Gastrocnemius medialis (tissue), 4 donors: Measurements from ENCODE around the gene EPS8L1. TPM values are rescaled to one million over a fixed set of nuclear protein-coding genes. Genes with fewer than 3 reads are reported as not detected.
A peak's percentile ranks its signal among the peaks of the same experiment; 100 is the strongest.

Experiments
- ATAC-seq, 2 donors: fragments of 150-250 bp; one replicate each; pipeline ENCODE4 v1.9.1; 2016
- DNase-seq, 2 donors: peaks; one replicate each; pipeline ENCODE4 v3.0.0-alpha.2; 2019
- H3K27ac ChIP-seq, 4 donors: fragments of 200-600 bp; sonication (generic); 1 replicate in 1 of 4; 2 replicates in 3 of 4; pipeline ENCODE4 v1.5.1; 2016 to 2018; ENCODE audit warnings: mild to moderate bottlenecking in 2 of 4, moderate library complexity in 1 of 4
- H3K27me3 ChIP-seq, 3 donors: fragments of 200-600 bp; sonication (generic) in 2 of 3; 1 replicate in 1 of 3; 2 replicates in 2 of 3; pipeline versions ENCODE4 v1.5.1 to v1.6.0; 2016 to 2019; ENCODE audit warnings: mild to moderate bottlenecking in 1 of 3, moderate library complexity in 1 of 3
- H3K36me3 ChIP-seq, 2 donors: fragments of 200-600 bp; sonication (generic) in 1 of 2; one replicate each; pipeline ENCODE4 v1.5.1; 2017 to 2018
- H3K4me1 ChIP-seq, 2 donors: fragments of 200-600 bp; sonication (generic) in 1 of 2; one replicate each; pipeline ENCODE4 v1.5.1; 2016 to 2017; ENCODE audit warnings: mild to moderate bottlenecking in 2 of 2
- H3K4me3 ChIP-seq, 4 donors: fragments of 200-600 bp; sonication (generic) in 3 of 4; 1 replicate in 1 of 4; 2 replicates in 3 of 4; pipeline ENCODE4 v1.5.1; 2016 to 2019; ENCODE audit warnings: mild to moderate bottlenecking in 2 of 4
- H3K9me3 ChIP-seq, 3 donors: fragments of 200-600 bp; sonication (generic) in 2 of 3; 1 replicate in 1 of 3; 2 replicates in 2 of 3; pipeline ENCODE4 v1.5.1; 2016 to 2019
- CTCF ChIP-seq, 5 experiments: fragments of 450-650 bp in 3 of 5; fragments of 200-600 bp in 2 of 5; sonication (generic) in 2 of 5; IDR thresholded peaks in 4 of 5; conservative IDR thresholded peaks in 1 of 5; 1 replicate in 4 of 5; 2 replicates in 1 of 5; pipeline ENCODE4 v1.5.1; 2016 to 2019; ENCODE audit warnings: antibody characterized with exemption in 5 of 5, mild to moderate bottlenecking in 3 of 5, moderate library complexity in 3 of 5
- POLR2A ChIP-seq, 2 donors: fragments of 450-650 bp; IDR thresholded peaks; one replicate each; pipeline ENCODE4 v1.6.1; 2017; ENCODE audit warnings: antibody characterized with exemption in 2 of 2, mild to moderate bottlenecking in 2 of 2, moderate library complexity in 2 of 2
- in situ Hi-C, 4 donors: fragments of 200-750 bp; cut with MboI; loops; one replicate each; pipeline versions ENCODE4 v1.15.0 to v1.8.0; 2017; ENCODE audit warnings: low sequenced_read_pairs in 4 of 4
- intact Hi-C: fragments of 100-400 bp; cut with DNase I; formaldehyde crosslinking; loops from one replicate; pipeline ENCODE4 v1.15.1; 2023; ENCODE audit warnings: low total_unique reads
- total RNA-seq, 4 donors: library from RNA; depleted of rRNA; stranded (reverse); fragments of >200 nt; gene quantifications; one replicate each; pipeline versions ENCODE4 v1.1.0 to v1.2.3, GENCODE V29; 2016

The EPS8L1 gene
- total RNA-seq, 4 donors from 2014 or later, result 0.25 to 2.4 (median 1.3) TPM

GRCh38 chr19:55132453-55133129 is 56.9 kb downstream of the EPS8L1 start:
- DNase-seq (no peak), ATAC-seq (no peak)
- in situ Hi-C loops, result loop anchor here in 2 of 4 donors (25.0 kb wide), 2 partner anchors 280 to 505 kb away; partner anchors contain the start of genes CCDC106 (in 1 of the 2), UBE2S (in 1 of the 2), ZNF580 (in 1 of the 2) and ZNF581 (in 1 of the 2)
- Histone ChIP-seq H3K4me1 (no peaks in the 10 kb centered on the region), H3K36me3 (no peaks in the 10 kb centered on the region), H3K4me3 (no peak overlapping the region), H3K9me3 (no peaks in the 10 kb centered on the region), H3K27ac (no peak overlapping the region), H3K27me3 (no peaks in the 10 kb centered on the region)
- intact Hi-C loops, result no loop called here
- TF ChIP-seq POLR2A (IDR thresholded peaks at IDR 0.05), result no peak
- no peak for TF ChIP-seq CTCF (IDR thresholded peaks at IDR 0.05 in 4 of 5, conservative IDR thresholded peaks at IDR 0.05 in 1 of 5)

- ATAC-seq, result no peak
- Histone ChIP-seq H3K27ac (peak overlapping the region in 2 of 4 donors; percentile 38 to 54), H3K36me3 (no peaks in the 10 kb centered on the region), H3K4me1 (peaks cover 0 to 5% of the 10 kb centered on the region in 2 donors), H3K4me3 (no peak overlapping the region), H3K27me3 (no peaks in the 10 kb centered on the region), H3K9me3 (no peaks in the 10 kb centered on the region)
- no peak for DNase-seq
- intact Hi-C loops (no loop called here), in situ Hi-C loops (loop anchor here in 2 of 4 donors (25.0 kb wide), 2 partner anchors 278 to 503 kb away; partner anchors contain the start of genes CCDC106 (in 1 of the 2), UBE2S (in 1 of the 2), ZNF580 (in 1 of the 2) and ZNF581 (in 1 of the 2))
- TF ChIP-seq POLR2A (IDR thresholded peaks at IDR 0.05), result no peak
- no peak for TF ChIP-seq CTCF (IDR thresholded peaks at IDR 0.05 in 4 of 5, conservative IDR thresholded peaks at IDR 0.05 in 1 of 5)
Measured at GRCh38 chr19:55133639-55134444, 58.2 kb downstream of the EPS8L1 start.

GRCh38 chr19:55134736-55135135 is 59.1 kb downstream of the EPS8L1 start:
- Histone ChIP-seq H3K9me3 (no peaks in the 10 kb centered on the region), H3K36me3 (no peaks in the 10 kb centered on the region), H3K27me3 (no peaks in the 10 kb centered on the region), H3K27ac (peak overlapping the region in 3 of 4 donors; percentile 37 to 66 (median 41)), H3K4me1 (peaks cover 0 to 10% of the 10 kb centered on the region in 2 donors), H3K4me3 (no peak overlapping the region)
- in situ Hi-C loops (loop anchor here in 2 of 4 donors (25.0 kb wide), 2 partner anchors 278 to 503 kb away; partner anchors contain the start of genes CCDC106 (in 1 of the 2), UBE2S (in 1 of the 2), ZNF580 (in 1 of the 2) and ZNF581 (in 1 of the 2)), intact Hi-C loops (no loop called here)
- no peak for DNase-seq
- ATAC-seq, result no peak
- TF ChIP-seq CTCF (IDR thresholded peaks at IDR 0.05 in 4 of 5, conservative IDR thresholded peaks at IDR 0.05 in 1 of 5) (no peak), POLR2A (IDR thresholded peaks at IDR 0.05) (no peak)

GRCh38 chr19:55136399-55137102 is 60.9 kb downstream of the EPS8L1 start:
- H3K27me3 ChIP-seq, result peaks cover 0 to 1% (median 0%) of the 10 kb centered on the region in 3 donors
- in situ Hi-C loops, result loop anchor here in 2 of 4 donors (25.0 kb wide), 2 partner anchors 276 to 501 kb away; partner anchors contain the start of genes CCDC106 (in 1 of the 2), UBE2S (in 1 of the 2), ZNF580 (in 1 of the 2) and ZNF581 (in 1 of the 2)
- H3K4me3 ChIP-seq, result no peak overlapping the region
- intact Hi-C loops, result no loop called here
- H3K4me1 ChIP-seq, result peaks cover 2 to 17% of the 10 kb centered on the region in 2 donors
- H3K36me3 ChIP-seq, result no peaks in the 10 kb centered on the region
- ATAC-seq (no peak), DNase-seq (no peak)
- no peak for TF ChIP-seq POLR2A (IDR thresholded peaks at IDR 0.05)
- no peak for TF ChIP-seq CTCF (IDR thresholded peaks at IDR 0.05 in 4 of 5, conservative IDR thresholded peaks at IDR 0.05 in 1 of 5)
- H3K27ac ChIP-seq, result peak overlapping the region in 2 of 4 donors; percentile 17 to 66
- no peaks in the 10 kb centered on the region for H3K9me3 ChIP-seq
